ENCODE data around the gene AZI2. TPM values are rescaled to one million over a fixed set of nuclear protein-coding genes. Genes with fewer than 3 reads are reported as not detected.

Gene AZI2
- total and polyA plus RNA-seq, 9 of the 15 experiments (the other 6 are each of a cell fraction or from before 2014, with no cell fraction given), result 28.5 to 96.3 (median 70.2) TPM

DNA sequence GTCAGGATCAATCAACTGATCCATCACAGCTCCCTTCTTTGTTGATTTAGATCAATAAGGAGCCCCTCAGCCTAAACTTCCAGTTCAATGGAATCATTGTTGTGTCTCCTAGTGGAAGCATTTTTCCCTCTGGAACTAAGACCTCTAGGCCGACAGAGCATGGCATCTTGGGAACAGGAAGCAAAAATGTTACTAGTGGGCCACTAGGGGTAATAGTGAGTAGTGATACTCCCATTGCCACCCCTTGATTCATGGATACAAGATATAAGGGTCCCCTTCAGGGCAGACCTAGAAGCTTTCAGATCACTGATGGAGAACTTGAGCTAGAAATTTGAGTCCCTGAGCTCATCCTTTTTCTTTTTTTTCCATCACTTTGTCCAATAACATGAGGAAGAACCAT, 40.4 kb upstream of the AZI2 start:
- no peaks in the 10 kb centered on the region for H3K9me1 ChIP-seq (ENCODE audit: control insufficient read depth, insufficient read depth, low read length)
- no peak overlapping the region for H3K4me3 ChIP-seq
- no peak overlapping the region for H3K9ac ChIP-seq (ENCODE audit: insufficient read depth in 1 of 2, low read depth in 2 of 2, low read length in 2 of 2)
- FAIRE-seq (no peak), DNase-seq (ENCODE audit: extremely low read depth in 1 of 4, low spot score in 3 of 4) (peak in 2 of 4 experiments; percentile 8 to 12), ATAC-seq (no peak)
- 0% methylated on average over 1 of the region's 1 CpG for WGBS (ENCODE audit: insufficient coverage, low coverage, missing lambda C conversion rate)
- in situ Hi-C loops (cut with MboI) (no loop called here), intact Hi-C loops (cut with micrococcal nuclease) (no loop called here)
- no peaks in the 10 kb centered on the region for H3K36me3 ChIP-seq (ENCODE audit: control insufficient read depth, insufficient read depth, low read length)
- no peak overlapping the region for H3K4me2 ChIP-seq (ENCODE audit: insufficient read depth, low read length)
- no peaks in the 10 kb centered on the region for H3K79me2 ChIP-seq (ENCODE audit: control insufficient read depth, insufficient read depth, low read length)
- BruUV-seq (replicated peaks), result no TSS peak
- H4K20me1 ChIP-seq (replicated peaks; ENCODE audit: control insufficient read depth, insufficient read depth, low read length), result no peaks in the 10 kb centered on the region
- no peaks in the 10 kb centered on the region for H3K27me3 ChIP-seq (ENCODE audit: control insufficient read depth in 2 of 2, insufficient read depth in 2 of 2, low read length in 2 of 2)
- no peak overlapping the region for H3K27ac ChIP-seq (ENCODE audit: extremely low read depth, low read depth, low read length)
- H3K4me1 ChIP-seq (replicated peaks in 1 of 2; ENCODE audit: control insufficient read depth in 2 of 2, insufficient read depth in 2 of 2, low read length in 2 of 2), result no peaks in the 10 kb centered on the region
- ChIA-PET POLR2A (no interaction called here), CTCF (ENCODE audit: low intra/inter-chr PET ratio) (no interaction called here)
- no peaks in the 10 kb centered on the region; the same call in 1 of the 2 replicates for H3K9me3 ChIP-seq (replicated peaks; ENCODE audit: control insufficient read depth, insufficient read depth, low read depth, low read length)
- H2AFZ ChIP-seq (ENCODE audit: low read depth, low read length), result no peak overlapping the region
- TF ChIP-seq, protein P1, sequence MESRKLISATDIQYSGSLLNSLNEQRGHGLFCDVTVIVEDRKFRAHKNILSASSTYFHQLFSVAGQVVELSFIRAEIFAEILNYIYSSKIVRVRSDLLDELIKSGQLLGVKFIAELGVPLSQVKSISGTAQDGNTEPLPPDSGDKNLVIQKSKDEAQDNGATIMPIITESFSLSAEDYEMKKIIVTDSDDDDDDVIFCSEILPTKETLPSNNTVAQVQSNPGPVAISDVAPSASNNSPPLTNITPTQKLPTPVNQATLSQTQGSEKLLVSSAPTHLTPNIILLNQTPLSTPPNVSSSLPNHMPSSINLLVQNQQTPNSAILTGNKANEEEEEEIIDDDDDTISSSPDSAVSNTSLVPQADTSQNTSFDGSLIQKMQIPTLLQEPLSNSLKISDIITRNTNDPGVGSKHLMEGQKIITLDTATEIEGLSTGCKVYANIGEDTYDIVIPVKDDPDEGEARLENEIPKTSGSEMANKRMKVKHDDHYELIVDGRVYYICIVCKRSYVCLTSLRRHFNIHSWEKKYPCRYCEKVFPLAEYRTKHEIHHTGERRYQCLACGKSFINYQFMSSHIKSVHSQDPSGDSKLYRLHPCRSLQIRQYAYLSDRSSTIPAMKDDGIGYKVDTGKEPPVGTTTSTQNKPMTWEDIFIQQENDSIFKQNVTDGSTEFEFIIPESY (CRISPR knock-in tag; IDR thresholded peaks at IDR 0.05), result no peak
- TF ChIP-seq, protein P2, sequence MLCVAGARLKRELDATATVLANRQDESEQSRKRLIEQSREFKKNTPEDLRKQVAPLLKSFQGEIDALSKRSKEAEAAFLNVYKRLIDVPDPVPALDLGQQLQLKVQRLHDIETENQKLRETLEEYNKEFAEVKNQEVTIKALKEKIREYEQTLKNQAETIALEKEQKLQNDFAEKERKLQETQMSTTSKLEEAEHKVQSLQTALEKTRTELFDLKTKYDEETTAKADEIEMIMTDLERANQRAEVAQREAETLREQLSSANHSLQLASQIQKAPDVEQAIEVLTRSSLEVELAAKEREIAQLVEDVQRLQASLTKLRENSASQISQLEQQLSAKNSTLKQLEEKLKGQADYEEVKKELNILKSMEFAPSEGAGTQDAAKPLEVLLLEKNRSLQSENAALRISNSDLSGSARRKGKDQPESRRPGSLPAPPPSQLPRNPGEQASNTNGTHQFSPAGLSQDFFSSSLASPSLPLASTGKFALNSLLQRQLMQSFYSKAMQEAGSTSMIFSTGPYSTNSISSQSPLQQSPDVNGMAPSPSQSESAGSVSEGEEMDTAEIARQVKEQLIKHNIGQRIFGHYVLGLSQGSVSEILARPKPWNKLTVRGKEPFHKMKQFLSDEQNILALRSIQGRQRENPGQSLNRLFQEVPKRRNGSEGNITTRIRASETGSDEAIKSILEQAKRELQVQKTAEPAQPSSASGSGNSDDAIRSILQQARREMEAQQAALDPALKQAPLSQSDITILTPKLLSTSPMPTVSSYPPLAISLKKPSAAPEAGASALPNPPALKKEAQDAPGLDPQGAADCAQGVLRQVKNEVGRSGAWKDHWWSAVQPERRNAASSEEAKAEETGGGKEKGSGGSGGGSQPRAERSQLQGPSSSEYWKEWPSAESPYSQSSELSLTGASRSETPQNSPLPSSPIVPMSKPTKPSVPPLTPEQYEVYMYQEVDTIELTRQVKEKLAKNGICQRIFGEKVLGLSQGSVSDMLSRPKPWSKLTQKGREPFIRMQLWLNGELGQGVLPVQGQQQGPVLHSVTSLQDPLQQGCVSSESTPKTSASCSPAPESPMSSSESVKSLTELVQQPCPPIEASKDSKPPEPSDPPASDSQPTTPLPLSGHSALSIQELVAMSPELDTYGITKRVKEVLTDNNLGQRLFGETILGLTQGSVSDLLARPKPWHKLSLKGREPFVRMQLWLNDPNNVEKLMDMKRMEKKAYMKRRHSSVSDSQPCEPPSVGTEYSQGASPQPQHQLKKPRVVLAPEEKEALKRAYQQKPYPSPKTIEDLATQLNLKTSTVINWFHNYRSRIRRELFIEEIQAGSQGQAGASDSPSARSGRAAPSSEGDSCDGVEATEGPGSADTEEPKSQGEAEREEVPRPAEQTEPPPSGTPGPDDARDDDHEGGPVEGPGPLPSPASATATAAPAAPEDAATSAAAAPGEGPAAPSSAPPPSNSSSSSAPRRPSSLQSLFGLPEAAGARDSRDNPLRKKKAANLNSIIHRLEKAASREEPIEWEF (CRISPR knock-in tag; IDR thresholded peaks at IDR 0.05), result no peak
- TF ChIP-seq, protein P3, sequence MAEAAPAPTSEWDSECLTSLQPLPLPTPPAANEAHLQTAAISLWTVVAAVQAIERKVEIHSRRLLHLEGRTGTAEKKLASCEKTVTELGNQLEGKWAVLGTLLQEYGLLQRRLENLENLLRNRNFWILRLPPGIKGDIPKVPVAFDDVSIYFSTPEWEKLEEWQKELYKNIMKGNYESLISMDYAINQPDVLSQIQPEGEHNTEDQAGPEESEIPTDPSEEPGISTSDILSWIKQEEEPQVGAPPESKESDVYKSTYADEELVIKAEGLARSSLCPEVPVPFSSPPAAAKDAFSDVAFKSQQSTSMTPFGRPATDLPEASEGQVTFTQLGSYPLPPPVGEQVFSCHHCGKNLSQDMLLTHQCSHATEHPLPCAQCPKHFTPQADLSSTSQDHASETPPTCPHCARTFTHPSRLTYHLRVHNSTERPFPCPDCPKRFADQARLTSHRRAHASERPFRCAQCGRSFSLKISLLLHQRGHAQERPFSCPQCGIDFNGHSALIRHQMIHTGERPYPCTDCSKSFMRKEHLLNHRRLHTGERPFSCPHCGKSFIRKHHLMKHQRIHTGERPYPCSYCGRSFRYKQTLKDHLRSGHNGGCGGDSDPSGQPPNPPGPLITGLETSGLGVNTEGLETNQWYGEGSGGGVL (CRISPR knock-in tag; IDR thresholded peaks at IDR 0.05), result no peak
- no peak for TF ChIP-seq RAD21 (CRISPR knock-in tag; conservative IDR thresholded peaks at IDR 0.05 in 1 of 2, IDR thresholded peaks at IDR 0.05 in 1 of 2)
- TF ChIP-seq, protein P4, sequence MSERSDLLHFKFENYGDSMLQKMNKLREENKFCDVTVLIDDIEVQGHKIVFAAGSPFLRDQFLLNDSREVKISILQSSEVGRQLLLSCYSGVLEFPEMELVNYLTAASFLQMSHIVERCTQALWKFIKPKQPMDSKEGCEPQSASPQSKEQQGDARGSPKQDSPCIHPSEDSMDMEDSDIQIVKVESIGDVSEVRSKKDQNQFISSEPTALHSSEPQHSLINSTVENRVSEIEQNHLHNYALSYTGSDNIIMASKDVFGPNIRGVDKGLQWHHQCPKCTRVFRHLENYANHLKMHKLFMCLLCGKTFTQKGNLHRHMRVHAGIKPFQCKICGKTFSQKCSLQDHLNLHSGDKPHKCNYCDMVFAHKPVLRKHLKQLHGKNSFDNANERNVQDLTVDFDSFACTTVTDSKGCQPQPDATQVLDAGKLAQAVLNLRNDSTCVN (CRISPR knock-in tag; IDR thresholded peaks at IDR 0.05), result no peak
- no peak for TF ChIP-seq FUS (optimal IDR thresholded peaks at IDR 0.05; ENCODE audit: low read depth, low read length)
- TF ChIP-seq, protein P5, sequence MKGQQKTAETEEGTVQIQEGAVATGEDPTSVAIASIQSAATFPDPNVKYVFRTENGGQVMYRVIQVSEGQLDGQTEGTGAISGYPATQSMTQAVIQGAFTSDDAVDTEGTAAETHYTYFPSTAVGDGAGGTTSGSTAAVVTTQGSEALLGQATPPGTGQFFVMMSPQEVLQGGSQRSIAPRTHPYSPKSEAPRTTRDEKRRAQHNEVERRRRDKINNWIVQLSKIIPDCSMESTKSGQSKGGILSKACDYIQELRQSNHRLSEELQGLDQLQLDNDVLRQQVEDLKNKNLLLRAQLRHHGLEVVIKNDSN (CRISPR knock-in tag; IDR thresholded peaks at IDR 0.05), result no peak
- TF ChIP-seq CBFB (CRISPR knock-in tag; IDR thresholded peaks at IDR 0.05), result no peak
- TF ChIP-seq ZNF41 (CRISPR knock-in tag; conservative IDR thresholded peaks at IDR 0.05), result no peak

Measured in K562 (cell line).